GM18511 (cell line): ENCODE data around the gene SLC35A4.
"Not testable (repeated sequence)": the region's sequence is repeated elsewhere in the genome, so short reads cannot be mapped to it uniquely, and the experiment has no call there.

ENCODE experiments used
- ATAC-seq: cut with Tn5 transposase; IDR thresholded peaks from one replicate; pipeline ENCODE4 v1.9.1; 2021; ENCODE audit warnings: mild to moderate bottlenecking, moderate library complexity; ENCODE audit not compliant: unreplicated experiment

Gene SLC35A4

GRCh38 chr5:140557965-140558364 lies 6.7 kb upstream of the SLC35A4 start:
- ATAC-seq: no peak

GRCh38 chr5:140558542-140558941 lies 6.1 kb upstream of the SLC35A4 start:
- no peak for ATAC-seq

- ATAC-seq: no peak
These were observed 4.4 kb upstream of the SLC35A4 start for GRCh38 chr5:140560227-140560626.

- ATAC-seq: no peak
These were observed 2.7 kb upstream of the SLC35A4 start for GRCh38 chr5:140561753-140562523.

GRCh38 chr5:140563596-140563995 lies 1.0 kb upstream of the SLC35A4 start:
- ATAC-seq: no peak

GRCh38 chr5:140565024-140565779 lies 574 bp downstream of the SLC35A4 start:
- ATAC-seq: peak; percentile 4

- no peak for ATAC-seq
These were observed 1.1 kb downstream of the SLC35A4 start for GRCh38 chr5:140565780-140566095.

GRCh38 chr5:140566665-140567064 lies 2.0 kb downstream of the SLC35A4 start:
- no peak for ATAC-seq

GRCh38 chr5:140567136-140567818 lies 2.6 kb downstream of the SLC35A4 start:
- no peak for ATAC-seq

GRCh38 chr5:140567871-140568270 lies 3.2 kb downstream of the SLC35A4 start:
- no peak for ATAC-seq

GRCh38 chr5:140568443-140569063 lies 3.9 kb downstream of the SLC35A4 start:
- no peak for ATAC-seq

GRCh38 chr5:140569197-140569596 lies 4.6 kb downstream of the SLC35A4 start:
- peak; percentile 35 for ATAC-seq

GRCh38 chr5:140570058-140570457 lies 5.4 kb downstream of the SLC35A4 start:
- ATAC-seq: no peak

- ATAC-seq: no peak
These were observed 5.9 kb downstream of the SLC35A4 start for GRCh38 chr5:140570488-140570887.

GRCh38 chr5:140571105-140571504 lies 6.5 kb downstream of the SLC35A4 start:
- ATAC-seq: no peak

- ATAC-seq: no peak
These were observed 9.1 kb downstream of the SLC35A4 start for GRCh38 chr5:140573683-140574082.

- ATAC-seq: no peak
These were observed 9.5 kb downstream of the SLC35A4 start for GRCh38 chr5:140574165-140574564.

GRCh38 chr5:140575309-140575708 lies 10.7 kb downstream of the SLC35A4 start:
- ATAC-seq: no peak

GRCh38 chr5:140576776-140577201 lies 12.2 kb downstream of the SLC35A4 start:
- no peak for ATAC-seq

- ATAC-seq: not testable (repeated sequence)
These were observed 14.6 kb downstream of the SLC35A4 start for GRCh38 chr5:140579188-140579747.

GRCh38 chr5:140587495-140587894 lies 22.9 kb downstream of the SLC35A4 start:
- no peak for ATAC-seq
